Measurements from ENCODE around the gene MFNG.

MFNG gene

GRCh38 chr22:37481347-37481907, 4.8 kb downstream of the MFNG start:
- Histone ChIP-seq H4K20me1 (ENCODE audit: insufficient read depth) (no peaks in the 10 kb centered on the region), H2AFZ (ENCODE audit: low read depth) (no peak overlapping the region), H3K79me2 (ENCODE audit: insufficient read depth, low read depth) (peaks cover 58% of the 10 kb centered on the region), H3K4me2 (no peak overlapping the region), H3K9ac (no peak overlapping the region), H3K27ac (no peak overlapping the region), H3K4me1 (ENCODE audit: low read depth, poor library complexity, severe bottlenecking) (peaks cover 6% of the 10 kb centered on the region), H3K36me3 (ENCODE audit: insufficient read depth) (no peaks in the 10 kb centered on the region; the same call in 1 of the 2 replicates), H3K27me3 (ENCODE audit: insufficient read depth, low read depth) (no peaks in the 10 kb centered on the region), H3K4me3 (IDR thresholded peaks at IDR 0.05; ENCODE audit: insufficient read depth, low read depth, low read length) (no peak overlapping the region)
- TF ChIP-seq CTCF (conservative IDR thresholded peaks at IDR 0.05; ENCODE audit: low read depth, low read length) = no peak

DNA sequence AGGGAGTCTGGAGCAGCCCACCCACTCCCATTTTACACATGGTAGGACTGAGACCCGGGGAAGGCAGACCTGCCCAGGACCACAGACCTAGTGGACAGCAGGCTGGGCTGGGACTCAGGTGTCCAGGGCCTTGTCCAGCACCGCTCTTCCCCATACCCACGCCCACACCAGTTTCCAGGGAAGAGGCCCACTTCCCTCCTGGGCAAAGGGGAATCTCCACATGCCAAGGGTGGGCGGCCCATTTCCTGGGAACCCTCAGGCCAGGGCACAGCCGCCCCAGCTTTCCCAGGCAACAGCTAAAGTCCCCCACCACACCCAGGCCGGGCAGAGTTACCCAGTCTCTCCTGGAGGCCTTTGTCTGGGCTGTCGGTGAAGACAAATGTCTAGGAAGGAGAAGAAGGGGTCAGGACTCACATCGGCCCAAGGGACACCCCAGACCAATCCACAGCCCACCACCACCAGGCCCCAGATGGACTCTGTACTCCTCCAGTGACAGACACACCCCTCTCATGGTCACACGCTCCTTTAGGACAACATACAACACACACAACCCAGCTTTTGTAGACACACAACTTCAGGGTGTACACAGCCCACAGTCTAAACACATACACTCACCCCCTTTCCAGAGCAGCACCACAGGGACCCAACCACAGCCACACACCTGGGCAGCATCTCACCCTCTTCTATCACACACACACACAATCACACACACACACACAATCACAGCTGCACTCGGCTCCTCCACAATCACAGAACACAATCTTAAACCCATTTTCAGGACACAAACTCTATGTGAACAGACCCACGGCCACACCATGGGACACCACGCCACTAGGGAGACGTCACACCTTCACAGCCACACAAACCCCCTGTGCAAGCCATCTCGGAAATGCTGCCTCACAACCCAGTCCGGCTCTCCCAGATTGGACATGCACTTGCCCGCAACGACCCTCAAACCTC, 5.5 kb downstream of the MFNG start:
- no peaks in the 10 kb centered on the region for H4K20me1 ChIP-seq (ENCODE audit: insufficient read depth)
- no peak overlapping the region for H3K9ac ChIP-seq
- H3K79me2 ChIP-seq (ENCODE audit: insufficient read depth, low read depth) = peaks cover 53% of the 10 kb centered on the region

DNA sequence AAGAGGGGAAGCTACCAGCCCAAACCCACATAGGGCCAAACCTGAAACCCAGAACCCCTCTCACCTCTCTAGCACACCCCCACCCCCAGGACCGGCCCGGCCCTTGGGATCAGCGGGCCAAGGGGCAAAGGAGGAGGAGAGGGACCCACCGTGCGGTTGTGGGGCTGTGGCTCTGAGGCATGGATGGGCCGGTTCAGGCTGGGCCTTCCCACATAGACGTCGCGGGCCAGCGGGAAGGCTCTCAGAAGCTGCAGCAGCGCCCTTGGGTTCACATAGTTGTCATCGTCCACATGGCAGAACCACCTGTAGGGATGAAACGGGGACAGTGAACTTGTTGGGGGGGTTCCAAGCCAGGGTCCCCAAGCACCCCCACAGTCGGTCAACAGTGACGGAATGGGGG, 7.0 kb downstream of the MFNG start:
- no peaks in the 10 kb centered on the region; the same call in 1 of the 2 replicates for H3K36me3 ChIP-seq (ENCODE audit: insufficient read depth)
- H4K20me1 ChIP-seq (ENCODE audit: insufficient read depth) = no peaks in the 10 kb centered on the region
- TF ChIP-seq CTCF (conservative IDR thresholded peaks at IDR 0.05; ENCODE audit: low read depth, low read length) = no peak
- no peak overlapping the region for H3K27ac ChIP-seq
- peaks cover 6% of the 10 kb centered on the region for H3K4me1 ChIP-seq (ENCODE audit: low read depth, poor library complexity, severe bottlenecking)
- H3K79me2 ChIP-seq (ENCODE audit: insufficient read depth, low read depth) = peaks cover 38% of the 10 kb centered on the region
- no peak overlapping the region for H2AFZ ChIP-seq (ENCODE audit: low read depth)
- H3K9ac ChIP-seq = no peak overlapping the region
- no peaks in the 10 kb centered on the region for H3K27me3 ChIP-seq (ENCODE audit: insufficient read depth, low read depth)
- no peak overlapping the region for H3K4me2 ChIP-seq
- H3K4me3 ChIP-seq (IDR thresholded peaks at IDR 0.05; ENCODE audit: insufficient read depth, low read depth, low read length) = no peak overlapping the region

More for the DNA sequence above, 5.5 kb downstream of the MFNG start:
- Histone ChIP-seq H3K4me2 (no peak overlapping the region), H3K4me1 (ENCODE audit: low read depth, poor library complexity, severe bottlenecking) (peaks cover 6% of the 10 kb centered on the region), H3K27ac (no peak overlapping the region), H3K27me3 (ENCODE audit: insufficient read depth, low read depth) (no peaks in the 10 kb centered on the region), H3K4me3 (IDR thresholded peaks at IDR 0.05; ENCODE audit: insufficient read depth, low read depth, low read length) (no peak overlapping the region), H3K36me3 (ENCODE audit: insufficient read depth) (no peaks in the 10 kb centered on the region; the same call in 1 of the 2 replicates), H2AFZ (ENCODE audit: low read depth) (no peak overlapping the region)
- no peak for TF ChIP-seq CTCF (conservative IDR thresholded peaks at IDR 0.05; ENCODE audit: low read depth, low read length)

GRCh38 chr22:37476389-37477329, 9.5 kb downstream of the MFNG start:
- H3K36me3 ChIP-seq (ENCODE audit: insufficient read depth) = no peaks in the 10 kb centered on the region; the same call in 1 of the 2 replicates
- H2AFZ ChIP-seq (ENCODE audit: low read depth) = no peak overlapping the region

More at GRCh38 chr22:37476389-37477329, 9.5 kb downstream of the MFNG start:
- no peaks in the 10 kb centered on the region for H3K4me1 ChIP-seq (ENCODE audit: low read depth, poor library complexity, severe bottlenecking)
- no peak overlapping the region for H3K4me2 ChIP-seq
- H3K4me3 ChIP-seq (IDR thresholded peaks at IDR 0.05; ENCODE audit: insufficient read depth, low read depth, low read length) = no peak overlapping the region
- H3K27me3 ChIP-seq (ENCODE audit: insufficient read depth, low read depth) = no peaks in the 10 kb centered on the region
- H3K9ac ChIP-seq = no peak overlapping the region
- no peak for TF ChIP-seq CTCF (conservative IDR thresholded peaks at IDR 0.05; ENCODE audit: low read depth, low read length)
- H4K20me1 ChIP-seq (ENCODE audit: insufficient read depth) = no peaks in the 10 kb centered on the region
- no peak overlapping the region for H3K27ac ChIP-seq
- peaks cover 13% of the 10 kb centered on the region for H3K79me2 ChIP-seq (ENCODE audit: insufficient read depth, low read depth)
